Hematopoietic multipotent progenitor cell (in vitro differentiated cells): ENCODE data around the gene ARHGAP4. TPM values are rescaled to one million over a fixed set of nuclear protein-coding genes. Genes with fewer than 3 reads are reported as not detected.

Experiments
- DNase-seq, 3 donors: peaks; one replicate each; pipeline ENCODE4 v3.0.0-alpha.2; 2011 to 2015; ENCODE audit warnings: low read depth in 2 of 3, low spot score in 2 of 3
- total RNA-seq: library from RNA; depleted of rRNA; stranded (reverse); fragments of >200 nt; gene quantifications from one replicate; pipeline ENCODE4 v1.2.3, GENCODE V29; 2012

The ARHGAP4 gene
- total RNA-seq, 1 donor, result 242 TPM

GRCh38 chrX:153964105-153964504, 38.0 kb upstream of the ARHGAP4 start:
- no peak for DNase-seq

GRCh38 chrX:153963546-153963945, 37.5 kb upstream of the ARHGAP4 start:
- DNase-seq, result no peak

GRCh38 chrX:153961292-153961691, 35.2 kb upstream of the ARHGAP4 start:
- no peak for DNase-seq

GRCh38 chrX:153960786-153961185, 34.7 kb upstream of the ARHGAP4 start:
- DNase-seq, result no peak

GRCh38 chrX:153960077-153960476, 34.0 kb upstream of the ARHGAP4 start:
- no peak for DNase-seq

- no peak for DNase-seq
These were observed 33.6 kb upstream of the ARHGAP4 start for GRCh38 chrX:153959649-153960048.

GRCh38 chrX:153958605-153959004, 32.5 kb upstream of the ARHGAP4 start:
- no peak for DNase-seq

- no peak for DNase-seq
These were observed 31.2 kb upstream of the ARHGAP4 start for GRCh38 chrX:153957224-153957623.

GRCh38 chrX:153956044-153956907, 30.2 kb upstream of the ARHGAP4 start:
- DNase-seq, result no peak

GRCh38 chrX:153955228-153955732, 29.2 kb upstream of the ARHGAP4 start:
- DNase-seq, result no peak

GRCh38 chrX:153954558-153955227, 28.6 kb upstream of the ARHGAP4 start:
- DNase-seq, result no peak

- DNase-seq, result no peak
These were observed 28.0 kb upstream of the ARHGAP4 start for GRCh38 chrX:153953892-153954557.

- DNase-seq, result peak in 2 of 3 donors; percentile 58 to 71
These were observed 27.3 kb upstream of the ARHGAP4 start for GRCh38 chrX:153953342-153953830.

GRCh38 chrX:153952373-153953026, 26.4 kb upstream of the ARHGAP4 start:
- no peak for DNase-seq

- DNase-seq, result no peak
These were observed 25.8 kb upstream of the ARHGAP4 start for GRCh38 chrX:153951683-153952372.

- DNase-seq, result no peak
These were observed 24.1 kb upstream of the ARHGAP4 start for GRCh38 chrX:153950127-153950526.

GRCh38 chrX:153948847-153949805, 23.1 kb upstream of the ARHGAP4 start:
- no peak for DNase-seq

GRCh38 chrX:153948002-153948466, 22.0 kb upstream of the ARHGAP4 start:
- DNase-seq, result no peak
